SU-DHL-6 (cell line): Measurements from ENCODE around the gene SOCS7.

Experiments
- H2AFZ ChIP-seq: fragments of 200-600 bp; sonication (generic); 2 replicates; pipeline ENCODE4 v1.6.1; 2014; ENCODE audit warnings: low read depth, mild to moderate bottlenecking, moderate library complexity, mixed read lengths, antibody characterized with exemption, low read length; ENCODE audit not compliant: severe bottlenecking
- H3F3A ChIP-seq: fragments of 200-600 bp; shearing (Covaris generic); 2 replicates; pipeline ENCODE4 v1.6.0; 2016; ENCODE audit warnings: antibody characterized with exemption, mild to moderate bottlenecking; ENCODE audit not compliant: insufficient read depth
- H3K27ac ChIP-seq: fragments of 200-600 bp; sonication (generic); 2 replicates; pipeline ENCODE4 v1.5.1; 2016; ENCODE audit warnings: low read depth, mild to moderate bottlenecking, low read length, moderate library complexity, mixed read lengths
- H3K27me3 ChIP-seq: fragments of 200-600 bp; sonication (generic), shearing (Covaris generic); 2 replicates; pipeline ENCODE4 v1.6.0; 2014; ENCODE audit warnings: mild to moderate bottlenecking, low read length
- H3K36me3 ChIP-seq: fragments of 200-600 bp; sonication (generic); 2 replicates; pipeline ENCODE4 v1.6.1; 2014; ENCODE audit warnings: mild to moderate bottlenecking, low read length, mixed read lengths
- H3K4me2 ChIP-seq: fragments of 300-600, 200-600 bp; shearing (Covaris generic), sonication (generic); 2 replicates; pipeline ENCODE4 v1.6.0; 2014; ENCODE audit warnings: low read length, low read depth, mild to moderate bottlenecking; ENCODE audit not compliant: poor library complexity, severe bottlenecking
- H3K4me3 ChIP-seq: fragments of 200-600 bp; sonication (generic); 2 replicates; pipeline ENCODE4 v1.5.1; 2014; ENCODE audit warnings: antibody characterized with exemption, low read length, mild to moderate bottlenecking, mixed read lengths; ENCODE audit not compliant: insufficient read depth, poor library complexity, severe bottlenecking
- H3K79me2 ChIP-seq: fragments of 200-600 bp; sonication (generic); 2 replicates; pipeline ENCODE4 v1.6.1; 2014; ENCODE audit warnings: mild to moderate bottlenecking, low read length, moderate library complexity; ENCODE audit not compliant: insufficient read depth
- H3K9ac ChIP-seq: fragments of 200-600 bp; sonication (generic); 2 replicates; pipeline ENCODE4 v1.7.0; 2014; ENCODE audit warnings: mild to moderate bottlenecking, low read length
- H3K9me2 ChIP-seq: fragments of 200-600 bp; sonication (generic); replicated peaks from 2 replicates; pipeline ENCODE4 v1.6.1; 2014; ENCODE audit warnings: low read length; ENCODE audit not compliant: insufficient read depth
- H3K9me3 ChIP-seq: fragments of 200-600 bp; sonication (generic); 2 replicates; pipeline ENCODE4 v1.6.1; 2014; ENCODE audit warnings: low read length, mixed read lengths; ENCODE audit not compliant: insufficient read depth
- H4K20me1 ChIP-seq: fragments of 200-600 bp; sonication (generic); 2 replicates; pipeline ENCODE4 v1.6.1; 2014; ENCODE audit warnings: low read depth, mild to moderate bottlenecking, antibody characterized with exemption, low read length, moderate library complexity, mixed read lengths
- EZH2phosphoT487 ChIP-seq: fragments of 200-600 bp; sonication (generic), shearing (Covaris generic); conservative IDR thresholded peaks from 2 replicates; pipeline ENCODE4 v1.6.1; 2018; ENCODE audit warnings: mild to moderate bottlenecking, antibody characterized with exemption, low read length, moderate library complexity, mixed read lengths
- TF ChIP-seq, protein P1 (sequence below): fragments of 200-600 bp; sonication (generic); IDR thresholded peaks from one replicate; pipeline ENCODE4 v1.5.1; 2017; ENCODE audit warnings: antibody characterized with exemption, mild to moderate bottlenecking, low read length, moderate library complexity; ENCODE audit not compliant: insufficient read depth, poor library complexity, severe bottlenecking

The SOCS7 gene

DNA sequence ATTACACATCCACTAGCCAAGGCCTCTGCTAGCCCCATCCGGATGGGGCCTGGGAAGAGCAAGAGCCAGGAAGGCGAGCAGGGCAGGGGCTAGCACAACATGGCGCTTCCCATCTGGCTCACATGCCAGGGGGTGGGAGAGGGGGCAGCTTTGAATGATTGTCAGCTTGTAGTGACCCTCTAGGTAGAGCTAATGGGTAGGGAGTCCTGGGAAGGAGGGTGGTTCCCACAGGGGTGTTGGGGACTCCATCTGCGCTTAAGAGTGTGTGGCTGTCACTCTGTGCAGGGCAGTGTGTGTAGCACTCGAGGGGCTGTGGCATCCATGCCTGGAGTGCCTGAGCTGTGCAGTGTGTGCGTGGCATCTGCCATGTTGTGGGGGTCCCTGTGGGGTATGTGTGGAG, 101.1 kb downstream of the SOCS7 start:
- TF ChIP-seq, protein P1, sequence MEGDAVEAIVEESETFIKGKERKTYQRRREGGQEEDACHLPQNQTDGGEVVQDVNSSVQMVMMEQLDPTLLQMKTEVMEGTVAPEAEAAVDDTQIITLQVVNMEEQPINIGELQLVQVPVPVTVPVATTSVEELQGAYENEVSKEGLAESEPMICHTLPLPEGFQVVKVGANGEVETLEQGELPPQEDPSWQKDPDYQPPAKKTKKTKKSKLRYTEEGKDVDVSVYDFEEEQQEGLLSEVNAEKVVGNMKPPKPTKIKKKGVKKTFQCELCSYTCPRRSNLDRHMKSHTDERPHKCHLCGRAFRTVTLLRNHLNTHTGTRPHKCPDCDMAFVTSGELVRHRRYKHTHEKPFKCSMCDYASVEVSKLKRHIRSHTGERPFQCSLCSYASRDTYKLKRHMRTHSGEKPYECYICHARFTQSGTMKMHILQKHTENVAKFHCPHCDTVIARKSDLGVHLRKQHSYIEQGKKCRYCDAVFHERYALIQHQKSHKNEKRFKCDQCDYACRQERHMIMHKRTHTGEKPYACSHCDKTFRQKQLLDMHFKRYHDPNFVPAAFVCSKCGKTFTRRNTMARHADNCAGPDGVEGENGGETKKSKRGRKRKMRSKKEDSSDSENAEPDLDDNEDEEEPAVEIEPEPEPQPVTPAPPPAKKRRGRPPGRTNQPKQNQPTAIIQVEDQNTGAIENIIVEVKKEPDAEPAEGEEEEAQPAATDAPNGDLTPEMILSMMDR, result no peak
- TF ChIP-seq EZH2phosphoT487, result no peak
- H3K27ac ChIP-seq, result no peak overlapping the region
- no peak overlapping the region for H3K4me3 ChIP-seq
- H3K27me3 ChIP-seq, result no peaks in the 10 kb centered on the region
- no peak overlapping the region for H3K4me2 ChIP-seq
- no peaks in the 10 kb centered on the region for H4K20me1 ChIP-seq
- H3K79me2 ChIP-seq, result no peaks in the 10 kb centered on the region
- H2AFZ ChIP-seq, result no peak overlapping the region
- no peaks in the 10 kb centered on the region for H3K9me3 ChIP-seq
- H3K9ac ChIP-seq, result no peak overlapping the region
- H3F3A ChIP-seq, result no peaks in the 10 kb centered on the region
- H3K9me2 ChIP-seq, result no peaks in the 10 kb centered on the region
- no peaks in the 10 kb centered on the region for H3K36me3 ChIP-seq

DNA sequence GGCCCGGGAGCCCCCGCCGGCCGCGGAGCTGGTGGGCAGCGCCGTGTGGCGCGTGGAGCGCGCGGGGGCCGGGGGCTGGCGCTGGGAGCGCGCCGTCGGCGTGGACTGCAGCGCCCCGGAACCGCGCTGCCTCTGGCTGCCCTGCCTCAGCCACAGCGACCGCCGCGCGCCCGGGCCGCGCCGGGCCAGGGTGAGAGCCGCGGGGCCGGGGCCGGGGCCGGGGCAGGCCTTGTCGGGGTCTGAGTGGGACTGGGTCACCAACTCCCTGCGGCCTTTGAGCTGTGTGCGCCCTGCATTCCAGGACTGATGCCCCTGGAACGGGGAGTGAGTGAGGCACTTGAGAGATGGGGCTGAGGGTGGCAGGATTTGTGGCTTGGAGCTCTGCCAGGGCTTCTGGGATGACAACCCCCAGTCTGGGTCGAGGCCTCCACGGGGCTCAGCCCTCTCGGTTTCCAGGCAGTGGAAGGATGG, 102.3 kb downstream of the SOCS7 start:
- no peaks in the 10 kb centered on the region for H3K27me3 ChIP-seq
- no peaks in the 10 kb centered on the region for H3K9me2 ChIP-seq
- no peaks in the 10 kb centered on the region for H3K36me3 ChIP-seq
- H3K27ac ChIP-seq, result no peak overlapping the region
- no peak overlapping the region for H3K4me3 ChIP-seq
- H3K9ac ChIP-seq, result no peak overlapping the region
- no peaks in the 10 kb centered on the region for H3K9me3 ChIP-seq
- H2AFZ ChIP-seq, result no peak overlapping the region
- H3K79me2 ChIP-seq, result no peaks in the 10 kb centered on the region
- no peak overlapping the region for H3K4me2 ChIP-seq
- no peaks in the 10 kb centered on the region for H3F3A ChIP-seq
- TF ChIP-seq EZH2phosphoT487, result no peak
- TF ChIP-seq, protein P1, result no peak
- no peaks in the 10 kb centered on the region for H4K20me1 ChIP-seq

DNA sequence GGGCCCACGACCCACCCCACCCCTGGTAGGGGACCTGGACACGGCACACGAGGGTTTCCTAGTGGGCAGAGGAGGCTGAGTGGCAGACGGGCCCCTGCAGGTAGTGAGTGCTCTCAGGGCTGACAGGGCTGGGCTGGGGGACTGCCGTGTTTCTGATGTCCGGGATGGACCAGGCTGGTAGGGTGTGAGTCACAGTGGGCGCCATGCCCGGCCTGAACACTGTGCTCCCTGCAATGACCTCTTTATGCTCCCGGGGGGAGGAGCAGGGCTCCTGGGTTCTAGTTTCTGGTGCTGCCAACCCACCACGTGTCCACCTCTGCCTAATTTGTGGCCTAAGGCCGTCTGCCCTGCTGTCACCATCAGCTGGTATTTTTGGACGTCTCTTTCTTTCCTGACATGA, 102.9 kb downstream of the SOCS7 start:
- H3F3A ChIP-seq, result no peaks in the 10 kb centered on the region
- H3K4me3 ChIP-seq, result no peak overlapping the region
- H3K27me3 ChIP-seq, result no peaks in the 10 kb centered on the region
- H3K9ac ChIP-seq, result no peak overlapping the region
- H3K36me3 ChIP-seq, result no peaks in the 10 kb centered on the region
- H4K20me1 ChIP-seq, result no peaks in the 10 kb centered on the region
- no peak overlapping the region for H3K27ac ChIP-seq
- no peak overlapping the region for H3K4me2 ChIP-seq
- H2AFZ ChIP-seq, result no peak overlapping the region
- no peak for TF ChIP-seq EZH2phosphoT487
- TF ChIP-seq, protein P1, result no peak
- H3K9me3 ChIP-seq, result no peaks in the 10 kb centered on the region
- H3K9me2 ChIP-seq, result no peaks in the 10 kb centered on the region
- H3K79me2 ChIP-seq, result no peaks in the 10 kb centered on the region
